GM12865 (cell line): ENCODE measurements around the gene CLK3.

Experiments used
- DNase-seq: peaks from one replicate; pipeline ENCODE4 v3.0.0; 2010; ENCODE audit warnings: low read depth
- H3K4me3 ChIP-seq: 2 replicates; pipeline ENCODE4 v1.5.1; 2011; ENCODE audit warnings: mild to moderate bottlenecking, low read depth, low read length, control low read depth
- CTCF ChIP-seq: IDR thresholded peaks from 2 replicates; pipeline ENCODE4 v1.5.1; 2011; ENCODE audit warnings: low read length, control low read depth, low read depth, inconsistent platforms; ENCODE audit not compliant: insufficient read depth; ENCODE audit errors: missing control alignments

The CLK3 gene

GRCh38 chr15:74642348-74642733 is 26.7 kb downstream of the CLK3 start:
- no peak for DNase-seq

GRCh38 chr15:74642734-74643664 is 27.4 kb downstream of the CLK3 start:
- no peak overlapping the region for H3K4me3 ChIP-seq
- no peak for TF ChIP-seq CTCF
- no peak for DNase-seq

More at GRCh38 chr15:74642348-74642733, 26.7 kb downstream of the CLK3 start:
- TF ChIP-seq CTCF: no peak
- no peak overlapping the region for H3K4me3 ChIP-seq

GRCh38 chr15:74643665-74644204 is 28.1 kb downstream of the CLK3 start:
- no peak for DNase-seq
- no peak overlapping the region for H3K4me3 ChIP-seq
- no peak for TF ChIP-seq CTCF

GRCh38 chr15:74646480-74646879 is 30.8 kb downstream of the CLK3 start:
- DNase-seq: no peak
- TF ChIP-seq CTCF: no peak
- no peak overlapping the region for H3K4me3 ChIP-seq

GRCh38 chr15:74648051-74648842 is 32.6 kb downstream of the CLK3 start:
- no peak for DNase-seq
- no peak for TF ChIP-seq CTCF
- no peak overlapping the region for H3K4me3 ChIP-seq

GRCh38 chr15:74651242-74651741 is 35.7 kb downstream of the CLK3 start:
- TF ChIP-seq CTCF: no peak
- H3K4me3 ChIP-seq: no peak overlapping the region
- no peak for DNase-seq
